ENCODE data around the gene ABCB9. TPM values are rescaled to one million over a fixed set of nuclear protein-coding genes. Genes with fewer than 3 reads are reported as not detected.
"Not testable (repeated sequence)": the region's sequence is repeated elsewhere in the genome, so short reads cannot be mapped to it uniquely, and the experiment has no call there.

ABCB9 gene
- total RNA-seq (2014; rRNA removed; shearing (Covaris generic)): 1.7 and 3.0 TPM in 2 replicates

- H3K4me3 ChIP-seq (ENCODE audit: insufficient read depth, low read depth, low read length): peak within 1 kb of the TSS; percentile 76
- H3K27me3 ChIP-seq (ENCODE audit: control insufficient read depth, insufficient read depth, low read length): peaks cover 3% of the 10 kb centered on the region
- DNase-seq: peak; percentile 100
- H3K36me3 ChIP-seq (replicated peaks; ENCODE audit: control insufficient read depth, insufficient read depth, low read length): no peaks in the 10 kb centered on the region
Measured at GRCh38 chr12:122965851-122966742, at the start of gene ABCB9. Gene ABCB9 (minus strand): TSS chr12:122966463. CDS start chr12:122960235, 6,228 bp downstream.

- not testable (repeated sequence) for H3K4me3 ChIP-seq (ENCODE audit: insufficient read depth, low read depth, low read length); DNase-seq; H3K36me3 ChIP-seq (replicated peaks; ENCODE audit: control insufficient read depth, insufficient read depth, low read length); H3K27me3 ChIP-seq (ENCODE audit: control insufficient read depth, insufficient read depth, low read length)
Measured at GRCh38 chr12:123014473-123014872, 48.2 kb upstream of the ABCB9 start.

- no peaks in the 10 kb centered on the region for H3K36me3 ChIP-seq (replicated peaks; ENCODE audit: control insufficient read depth, insufficient read depth, low read length)
- H3K4me3 ChIP-seq (ENCODE audit: insufficient read depth, low read depth, low read length): no peak overlapping the region
- no peak for DNase-seq
- H3K27me3 ChIP-seq (ENCODE audit: control insufficient read depth, insufficient read depth, low read length): no peaks in the 10 kb centered on the region
Measured at GRCh38 chr12:123013185-123014095, 47.2 kb upstream of the ABCB9 start.

- H3K27me3 ChIP-seq (ENCODE audit: control insufficient read depth, insufficient read depth, low read length): no peaks in the 10 kb centered on the region
- H3K36me3 ChIP-seq (replicated peaks; ENCODE audit: control insufficient read depth, insufficient read depth, low read length): no peaks in the 10 kb centered on the region
- no peak for DNase-seq
- H3K4me3 ChIP-seq (ENCODE audit: insufficient read depth, low read depth, low read length): no peak overlapping the region
Measured at GRCh38 chr12:123011701-123012100, 45.4 kb upstream of the ABCB9 start.

GRCh38 chr12:123010681-123011080, 44.4 kb upstream of the ABCB9 start:
- DNase-seq: no peak
- Histone ChIP-seq H3K4me3 (ENCODE audit: insufficient read depth, low read depth, low read length) (no peak overlapping the region), H3K27me3 (ENCODE audit: control insufficient read depth, insufficient read depth, low read length) (no peaks in the 10 kb centered on the region), H3K36me3 (replicated peaks; ENCODE audit: control insufficient read depth, insufficient read depth, low read length) (no peaks in the 10 kb centered on the region)

- DNase-seq: no peak
- no peak overlapping the region for H3K4me3 ChIP-seq (ENCODE audit: insufficient read depth, low read depth, low read length)
- H3K36me3 ChIP-seq (replicated peaks; ENCODE audit: control insufficient read depth, insufficient read depth, low read length): no peaks in the 10 kb centered on the region
- H3K27me3 ChIP-seq (ENCODE audit: control insufficient read depth, insufficient read depth, low read length): no peaks in the 10 kb centered on the region
Measured at GRCh38 chr12:123010110-123010509, 43.8 kb upstream of the ABCB9 start.

GRCh38 chr12:123006977-123007376, 40.7 kb upstream of the ABCB9 start:
- H3K27me3 ChIP-seq (ENCODE audit: control insufficient read depth, insufficient read depth, low read length): no peaks in the 10 kb centered on the region
- no peak overlapping the region for H3K4me3 ChIP-seq (ENCODE audit: insufficient read depth, low read depth, low read length)
- H3K36me3 ChIP-seq (replicated peaks; ENCODE audit: control insufficient read depth, insufficient read depth, low read length): no peaks in the 10 kb centered on the region
- no peak for DNase-seq

GRCh38 chr12:123005081-123005626, 38.9 kb upstream of the ABCB9 start:
- H3K36me3 ChIP-seq (replicated peaks; ENCODE audit: control insufficient read depth, insufficient read depth, low read length): no peaks in the 10 kb centered on the region
- DNase-seq: no peak
- H3K4me3 ChIP-seq (ENCODE audit: insufficient read depth, low read depth, low read length): no peak overlapping the region
- no peaks in the 10 kb centered on the region for H3K27me3 ChIP-seq (ENCODE audit: control insufficient read depth, insufficient read depth, low read length)

GRCh38 chr12:123004287-123004686, 38.0 kb upstream of the ABCB9 start:
- Histone ChIP-seq H3K27me3 (ENCODE audit: control insufficient read depth, insufficient read depth, low read length) (no peaks in the 10 kb centered on the region), H3K36me3 (replicated peaks; ENCODE audit: control insufficient read depth, insufficient read depth, low read length) (no peaks in the 10 kb centered on the region), H3K4me3 (ENCODE audit: insufficient read depth, low read depth, low read length) (no peak overlapping the region)
- no peak for DNase-seq

GRCh38 chr12:123003257-123003656, 37.0 kb upstream of the ABCB9 start:
- peak; percentile 65 for DNase-seq
- Histone ChIP-seq H3K27me3 (ENCODE audit: control insufficient read depth, insufficient read depth, low read length) (no peaks in the 10 kb centered on the region), H3K4me3 (ENCODE audit: insufficient read depth, low read depth, low read length) (no peak overlapping the region), H3K36me3 (replicated peaks; ENCODE audit: control insufficient read depth, insufficient read depth, low read length) (no peaks in the 10 kb centered on the region)

GRCh38 chr12:123001464-123001863, 35.2 kb upstream of the ABCB9 start:
- no peak overlapping the region for H3K4me3 ChIP-seq (ENCODE audit: insufficient read depth, low read depth, low read length)
- H3K27me3 ChIP-seq (ENCODE audit: control insufficient read depth, insufficient read depth, low read length): no peaks in the 10 kb centered on the region
- DNase-seq: no peak
- no peaks in the 10 kb centered on the region for H3K36me3 ChIP-seq (replicated peaks; ENCODE audit: control insufficient read depth, insufficient read depth, low read length)

- DNase-seq: no peak
- Histone ChIP-seq H3K4me3 (ENCODE audit: insufficient read depth, low read depth, low read length) (no peak overlapping the region), H3K27me3 (ENCODE audit: control insufficient read depth, insufficient read depth, low read length) (no peaks in the 10 kb centered on the region), H3K36me3 (replicated peaks; ENCODE audit: control insufficient read depth, insufficient read depth, low read length) (no peaks in the 10 kb centered on the region)
Measured at GRCh38 chr12:123000578-123000977, 34.3 kb upstream of the ABCB9 start.

GRCh38 chr12:122999986-123000420, 33.7 kb upstream of the ABCB9 start:
- Histone ChIP-seq H3K4me3 (ENCODE audit: insufficient read depth, low read depth, low read length) (no peak overlapping the region), H3K27me3 (ENCODE audit: control insufficient read depth, insufficient read depth, low read length) (no peaks in the 10 kb centered on the region), H3K36me3 (replicated peaks; ENCODE audit: control insufficient read depth, insufficient read depth, low read length) (no peaks in the 10 kb centered on the region)
- peak; percentile 59 for DNase-seq

GRCh38 chr12:122999196-122999946, 33.1 kb upstream of the ABCB9 start:
- no peak overlapping the region for H3K4me3 ChIP-seq (ENCODE audit: insufficient read depth, low read depth, low read length)
- DNase-seq: no peak
- no peaks in the 10 kb centered on the region for H3K36me3 ChIP-seq (replicated peaks; ENCODE audit: control insufficient read depth, insufficient read depth, low read length)
- no peaks in the 10 kb centered on the region for H3K27me3 ChIP-seq (ENCODE audit: control insufficient read depth, insufficient read depth, low read length)

All from H7 (cell line).